Esophagus squamous epithelium (tissue), 4 donors: Measurements from ENCODE around the gene ST7.

Experiments
- POLR2A ChIP-seq, 4 donors: fragments of 450-650 bp; IDR thresholded peaks; one replicate each; pipeline ENCODE4 v1.6.1; 2017; ENCODE audit warnings: antibody characterized with exemption in 4 of 4, mild to moderate bottlenecking in 4 of 4, moderate library complexity in 3 of 4
- TF ChIP-seq, protein P1 (sequence below), 6 experiments: fragments of 450-650 bp in 4 of 6; fragments of 200-600 bp in 2 of 6; sonication (generic) in 2 of 6; IDR thresholded peaks; one replicate each; pipeline ENCODE4 v1.5.1; 2016 to 2019; ENCODE audit warnings: antibody characterized with exemption in 6 of 6, mild to moderate bottlenecking in 4 of 6, moderate library complexity in 4 of 6

DNA sequence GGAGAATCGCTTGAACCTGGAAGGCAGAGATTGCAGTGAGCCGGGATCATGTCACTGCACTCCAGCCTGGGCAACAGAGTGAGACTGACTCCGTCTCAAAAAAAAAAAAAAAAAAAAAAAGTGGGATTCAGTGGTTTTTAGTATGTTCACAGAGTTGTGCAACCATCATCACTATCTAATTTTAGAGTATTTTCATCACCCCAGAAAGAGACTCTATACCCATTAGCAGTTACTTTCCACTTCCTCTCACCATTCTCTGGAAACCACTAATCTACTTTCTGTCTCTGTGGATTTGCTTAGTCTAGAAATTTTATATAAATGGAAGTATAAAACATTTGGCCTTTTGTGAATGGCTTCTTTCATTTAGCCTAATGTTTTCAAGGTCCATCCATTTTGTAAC, 113.4 kb downstream of the ST7 start:
- TF ChIP-seq, protein P1, sequence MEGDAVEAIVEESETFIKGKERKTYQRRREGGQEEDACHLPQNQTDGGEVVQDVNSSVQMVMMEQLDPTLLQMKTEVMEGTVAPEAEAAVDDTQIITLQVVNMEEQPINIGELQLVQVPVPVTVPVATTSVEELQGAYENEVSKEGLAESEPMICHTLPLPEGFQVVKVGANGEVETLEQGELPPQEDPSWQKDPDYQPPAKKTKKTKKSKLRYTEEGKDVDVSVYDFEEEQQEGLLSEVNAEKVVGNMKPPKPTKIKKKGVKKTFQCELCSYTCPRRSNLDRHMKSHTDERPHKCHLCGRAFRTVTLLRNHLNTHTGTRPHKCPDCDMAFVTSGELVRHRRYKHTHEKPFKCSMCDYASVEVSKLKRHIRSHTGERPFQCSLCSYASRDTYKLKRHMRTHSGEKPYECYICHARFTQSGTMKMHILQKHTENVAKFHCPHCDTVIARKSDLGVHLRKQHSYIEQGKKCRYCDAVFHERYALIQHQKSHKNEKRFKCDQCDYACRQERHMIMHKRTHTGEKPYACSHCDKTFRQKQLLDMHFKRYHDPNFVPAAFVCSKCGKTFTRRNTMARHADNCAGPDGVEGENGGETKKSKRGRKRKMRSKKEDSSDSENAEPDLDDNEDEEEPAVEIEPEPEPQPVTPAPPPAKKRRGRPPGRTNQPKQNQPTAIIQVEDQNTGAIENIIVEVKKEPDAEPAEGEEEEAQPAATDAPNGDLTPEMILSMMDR (IDR thresholded peaks at IDR 0.05): no peak
- TF ChIP-seq POLR2A (IDR thresholded peaks at IDR 0.05): no peak
